SK-N-SH (cell line): ENCODE data around the gene NOL7. TPM values are rescaled to one million over a fixed set of nuclear protein-coding genes. Genes with fewer than 3 reads are reported as not detected.

Experiments
- CTCF ChIA-PET: fragments of 300-600, 350-600 bp; formaldehyde crosslinking; extraction: SDS; loops from one replicate; lab custom pipeline; 2021; lab: Yijun Ruan, JAX
- POLR2A ChIA-PET: fragments of 350-600 bp; sonication (Branson Sonifier 250); formaldehyde crosslinking; extraction: SDS; loops from one replicate; lab custom pipeline; 2020; ENCODE audit warnings: antibody characterized with exemption, inconsistent platforms; lab: Yijun Ruan, JAX
- DNase-seq: peaks from one replicate; pipeline ENCODE4 v3.0.0; 2012
- H2AFZ ChIP-seq: fragments of 200-600 bp; sonication (generic); 2 replicates; pipeline ENCODE4 v1.8.1; 2016; ENCODE audit warnings: antibody characterized with exemption, mild to moderate bottlenecking, low read depth
- H3F3A ChIP-seq: fragments of 200-600 bp; sonication (generic); replicated peaks from 2 replicates; pipeline ENCODE3; 2016; ENCODE audit warnings: antibody characterized with exemption, mild to moderate bottlenecking; ENCODE audit not compliant: insufficient read depth
- H3K27ac ChIP-seq, 2 experiments: fragments of 200-500 bp in 1 of 2; fragments of 200-600 bp in 1 of 2; sonication (Bioruptor generic) in 1 of 2; sonication (generic), shearing (Covaris generic) in 1 of 2; 2 replicates each; pipeline versions ENCODE4 v1.5.1 to v1.6.1; 2014 to 2016; ENCODE audit warnings: low read depth in 2 of 2, inconsistent platforms in 1 of 2, low read length in 1 of 2, mild to moderate bottlenecking in 1 of 2, mixed read lengths in 1 of 2
- H3K27me3 ChIP-seq: fragments of 200-600 bp; sonication (generic), shearing (Covaris generic); 2 replicates; pipeline ENCODE4 v1.6.1; 2016; ENCODE audit warnings: mixed run types; ENCODE audit not compliant: insufficient read depth
- H3K36me3 ChIP-seq, 2 experiments: fragments of 200-500 bp in 1 of 2; fragments of 200-600 bp in 1 of 2; sonication (Bioruptor generic) in 1 of 2; sonication (generic) in 1 of 2; replicated peaks in 1 of 2; 2 replicates each; pipeline versions ENCODE3 to v1.5.1; 2014 to 2016; ENCODE audit warnings: low read length in 1 of 2, mild to moderate bottlenecking in 1 of 2; ENCODE audit not compliant: insufficient read depth in 2 of 2, control insufficient read depth in 1 of 2
- H3K4me1 ChIP-seq, 2 experiments: fragments of 200-500 bp in 1 of 2; fragments of 200-600 bp in 1 of 2; sonication (Bioruptor generic) in 1 of 2; sonication (generic), shearing (Covaris generic) in 1 of 2; 2 replicates each; pipeline versions ENCODE4 v1.5.1 to v1.6.1; 2014 to 2016; ENCODE audit warnings: low read depth in 1 of 2, low read length in 1 of 2, mixed run types in 1 of 2; ENCODE audit not compliant: insufficient read depth in 2 of 2, control insufficient read depth in 1 of 2
- H3K4me2 ChIP-seq: fragments of 200-600 bp; sonication (generic), shearing (Covaris generic); 2 replicates; pipeline ENCODE4 v1.6.1; 2017; ENCODE audit warnings: mixed run types
- H3K4me3 ChIP-seq, 2 experiments: fragments of 200-500 bp in 1 of 2; fragments of 200-600 bp in 1 of 2; sonication (Bioruptor generic) in 1 of 2; sonication (generic), shearing (Covaris generic) in 1 of 2; 2 replicates each; pipeline versions ENCODE4 v1.5.1 to v1.8.1; 2014 to 2016; ENCODE audit warnings: low read depth in 2 of 2, inconsistent platforms in 1 of 2, low read length in 1 of 2, mild to moderate bottlenecking in 1 of 2, mixed read lengths in 1 of 2, moderate library complexity in 1 of 2
- H3K79me2 ChIP-seq: fragments of 200-600 bp; sonication (generic); 2 replicates; pipeline ENCODE4 v1.8.1; 2017; ENCODE audit warnings: mild to moderate bottlenecking; ENCODE audit not compliant: insufficient read depth
- H3K9ac ChIP-seq: fragments of 200-600 bp; sonication (generic); 2 replicates; pipeline ENCODE4 v1.6.1; 2017; ENCODE audit warnings: mixed run types
- H3K9me2 ChIP-seq: fragments of 200-600 bp; sonication (generic); 2 replicates; pipeline ENCODE4 v1.6.1; 2017; ENCODE audit warnings: mixed run types
- H3K9me3 ChIP-seq: fragments of 200-600 bp; sonication (generic); 2 replicates; pipeline ENCODE4 v1.6.1; 2017; ENCODE audit warnings: mixed run types, mild to moderate bottlenecking, moderate library complexity
- H4K20me1 ChIP-seq: fragments of 200-600 bp; sonication (generic); 2 replicates; pipeline ENCODE4 v1.6.1; 2017; ENCODE audit warnings: mild to moderate bottlenecking, mixed run types; ENCODE audit not compliant: insufficient read depth
- EP300 ChIP-seq, 2 experiments: IDR thresholded peaks; 2 replicates each; pipeline versions ENCODE4 v1.4.0 to v1.6.1; 2012; ENCODE audit warnings: borderline replicate concordance in 1 of 2, low read depth in 1 of 2, low read length in 1 of 2
- GABPA ChIP-seq: IDR thresholded peaks from 2 replicates; pipeline ENCODE4 v1.4.0; 2012; ENCODE audit warnings: low read depth, mild to moderate bottlenecking
- MEF2A ChIP-seq: IDR thresholded peaks from 2 replicates; pipeline ENCODE4 v1.4.0; 2012; ENCODE audit warnings: low read depth, borderline replicate concordance
- MXI1 ChIP-seq: IDR thresholded peaks from 2 replicates; pipeline ENCODE4 v1.6.1; 2012; ENCODE audit warnings: mild to moderate bottlenecking, low read depth, low read length, improper control_type of control experiment
- NFIC ChIP-seq: IDR thresholded peaks from 2 replicates; pipeline ENCODE4 v1.4.0; 2012; ENCODE audit warnings: borderline replicate concordance
- NRF1 ChIP-seq: IDR thresholded peaks from 2 replicates; pipeline ENCODE4 v1.6.1; 2012; ENCODE audit warnings: low read depth, mild to moderate bottlenecking, low read length
- RAD21 ChIP-seq: IDR thresholded peaks from 2 replicates; pipeline ENCODE4 v1.6.1; 2012; ENCODE audit warnings: mild to moderate bottlenecking, low read length
- RCOR1 ChIP-seq: fragments of 150-350 bp; IDR thresholded peaks from 2 replicates; pipeline ENCODE4 v1.6.1; 2017; ENCODE audit warnings: antibody characterized with exemption, low read length
- RFX5 ChIP-seq: IDR thresholded peaks from 2 replicates; pipeline ENCODE4 v1.6.1; 2012; ENCODE audit warnings: mild to moderate bottlenecking, improper control_type of control experiment, low read length
- RXRA ChIP-seq: IDR thresholded peaks from 2 replicates; pipeline ENCODE4 v1.4.0; 2012; ENCODE audit warnings: low read depth, mild to moderate bottlenecking, borderline replicate concordance
- SIN3A ChIP-seq: IDR thresholded peaks from 2 replicates; pipeline ENCODE4 v1.6.1; 2012; ENCODE audit warnings: low read depth, mild to moderate bottlenecking, low read length, moderate library complexity, borderline replicate concordance
- TCF12 ChIP-seq: IDR thresholded peaks from 2 replicates; pipeline ENCODE4 v1.4.0; 2012
- WGBS: methylation state at CpG from one replicate; pipeline ENCODE4 v1.1.6; 2017; ENCODE audit warnings: low lambda C conversion rate; 5-methylcytosine and 5-hydroxymethylcytosine counted together
- polyA plus RNA-seq, 3 experiments: library from polyadenylated mRNA; depleted of rRNA; stranded (reverse); fragments of >200 nt; gene quantifications; 2 replicates each; pipeline ENCODE4 v1.2.3, GENCODE V29; 2012
- TF ChIP-seq, protein P1 (sequence below): IDR thresholded peaks from 2 replicates; pipeline ENCODE4 v1.4.0; 2012; ENCODE audit warnings: low read depth, borderline replicate concordance
- TF ChIP-seq, protein P2 (sequence below): fragments of 150-350 bp; IDR thresholded peaks from 2 replicates; pipeline ENCODE4 v1.6.1; 2017; ENCODE audit warnings: antibody characterized with exemption, low read length, low read depth, borderline replicate concordance
- TF ChIP-seq, protein P3 (sequence below): IDR thresholded peaks from 2 replicates; pipeline ENCODE4 v1.4.0; 2012; ENCODE audit warnings: low read depth, borderline replicate concordance
- TF ChIP-seq, protein P4 (sequence below): IDR thresholded peaks from 2 replicates; pipeline ENCODE4; 2012
- TF ChIP-seq, protein P5 (sequence below): IDR thresholded peaks from 2 replicates; pipeline ENCODE4 v1.6.1; 2012; ENCODE audit warnings: mild to moderate bottlenecking, low read depth, low read length, moderate library complexity

The NOL7 gene
- polyA plus RNA-seq, 1 of the 3 experiments (the other 2 are of a cell fraction): 103 TPM

DNA sequence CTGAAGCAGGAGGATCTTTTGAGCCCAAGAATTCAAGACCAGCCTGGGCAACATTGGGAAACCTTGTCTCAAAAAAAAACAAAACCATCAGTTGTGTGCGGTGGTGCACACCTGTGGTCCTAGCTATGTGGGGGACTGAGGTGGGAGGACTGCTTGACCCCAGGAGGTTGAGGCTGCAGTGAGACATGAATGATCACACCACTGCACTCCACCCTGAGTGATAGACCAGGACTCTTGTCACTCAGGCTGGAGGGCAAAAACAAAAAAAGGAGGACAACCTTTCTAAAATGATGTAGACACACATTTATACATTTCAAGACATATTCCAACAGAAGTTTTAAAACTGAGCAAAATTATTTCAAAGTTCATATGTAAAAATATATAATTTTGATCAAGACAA is 45.1 kb downstream of the NOL7 start:
- no peak overlapping the region for H2AFZ ChIP-seq
- no peaks in the 10 kb centered on the region; a peak in 3 of 4 replicates for H3K4me1 ChIP-seq
- CTCF ChIA-PET: interaction anchor here (1.2 kb wide), 1 partner anchor 10 kb away, joined by 3 read pairs; no protein-coding TSS in a partner anchor
- no peaks in the 10 kb centered on the region for H3K27me3 ChIP-seq
- no peak overlapping the region for H3K4me2 ChIP-seq
- H3K9ac ChIP-seq: no peak overlapping the region
- H3K27ac ChIP-seq: no peak overlapping the region
- H3K36me3 ChIP-seq: peaks cover 8 to 10% of the 10 kb centered on the region in 2 experiments
- WGBS: 100% methylated on average over 1 of the region's 1 CpG
- no peak overlapping the region for H3K4me3 ChIP-seq
- peaks cover 28% of the 10 kb centered on the region for H4K20me1 ChIP-seq
- no peaks in the 10 kb centered on the region for H3K9me2 ChIP-seq
- POLR2A ChIA-PET: no interaction called here
- TF ChIP-seq, protein P1, sequence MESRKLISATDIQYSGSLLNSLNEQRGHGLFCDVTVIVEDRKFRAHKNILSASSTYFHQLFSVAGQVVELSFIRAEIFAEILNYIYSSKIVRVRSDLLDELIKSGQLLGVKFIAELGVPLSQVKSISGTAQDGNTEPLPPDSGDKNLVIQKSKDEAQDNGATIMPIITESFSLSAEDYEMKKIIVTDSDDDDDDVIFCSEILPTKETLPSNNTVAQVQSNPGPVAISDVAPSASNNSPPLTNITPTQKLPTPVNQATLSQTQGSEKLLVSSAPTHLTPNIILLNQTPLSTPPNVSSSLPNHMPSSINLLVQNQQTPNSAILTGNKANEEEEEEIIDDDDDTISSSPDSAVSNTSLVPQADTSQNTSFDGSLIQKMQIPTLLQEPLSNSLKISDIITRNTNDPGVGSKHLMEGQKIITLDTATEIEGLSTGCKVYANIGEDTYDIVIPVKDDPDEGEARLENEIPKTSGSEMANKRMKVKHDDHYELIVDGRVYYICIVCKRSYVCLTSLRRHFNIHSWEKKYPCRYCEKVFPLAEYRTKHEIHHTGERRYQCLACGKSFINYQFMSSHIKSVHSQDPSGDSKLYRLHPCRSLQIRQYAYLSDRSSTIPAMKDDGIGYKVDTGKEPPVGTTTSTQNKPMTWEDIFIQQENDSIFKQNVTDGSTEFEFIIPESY: no peak
- TF ChIP-seq, protein P2, sequence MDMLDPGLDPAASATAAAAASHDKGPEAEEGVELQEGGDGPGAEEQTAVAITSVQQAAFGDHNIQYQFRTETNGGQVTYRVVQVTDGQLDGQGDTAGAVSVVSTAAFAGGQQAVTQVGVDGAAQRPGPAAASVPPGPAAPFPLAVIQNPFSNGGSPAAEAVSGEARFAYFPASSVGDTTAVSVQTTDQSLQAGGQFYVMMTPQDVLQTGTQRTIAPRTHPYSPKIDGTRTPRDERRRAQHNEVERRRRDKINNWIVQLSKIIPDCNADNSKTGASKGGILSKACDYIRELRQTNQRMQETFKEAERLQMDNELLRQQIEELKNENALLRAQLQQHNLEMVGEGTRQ: no peak
- no peak for TF ChIP-seq NRF1
- TF ChIP-seq, protein P3, sequence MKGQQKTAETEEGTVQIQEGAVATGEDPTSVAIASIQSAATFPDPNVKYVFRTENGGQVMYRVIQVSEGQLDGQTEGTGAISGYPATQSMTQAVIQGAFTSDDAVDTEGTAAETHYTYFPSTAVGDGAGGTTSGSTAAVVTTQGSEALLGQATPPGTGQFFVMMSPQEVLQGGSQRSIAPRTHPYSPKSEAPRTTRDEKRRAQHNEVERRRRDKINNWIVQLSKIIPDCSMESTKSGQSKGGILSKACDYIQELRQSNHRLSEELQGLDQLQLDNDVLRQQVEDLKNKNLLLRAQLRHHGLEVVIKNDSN: no peak
- no peak for TF ChIP-seq MXI1
- TF ChIP-seq EP300 (IDR thresholded peaks at IDR 0.05; ENCODE audit: borderline replicate concordance in 1 of 2, low read depth in 1 of 2, low read length in 1 of 2): no peak
- TF ChIP-seq RAD21: no peak
- TF ChIP-seq, protein P4, sequence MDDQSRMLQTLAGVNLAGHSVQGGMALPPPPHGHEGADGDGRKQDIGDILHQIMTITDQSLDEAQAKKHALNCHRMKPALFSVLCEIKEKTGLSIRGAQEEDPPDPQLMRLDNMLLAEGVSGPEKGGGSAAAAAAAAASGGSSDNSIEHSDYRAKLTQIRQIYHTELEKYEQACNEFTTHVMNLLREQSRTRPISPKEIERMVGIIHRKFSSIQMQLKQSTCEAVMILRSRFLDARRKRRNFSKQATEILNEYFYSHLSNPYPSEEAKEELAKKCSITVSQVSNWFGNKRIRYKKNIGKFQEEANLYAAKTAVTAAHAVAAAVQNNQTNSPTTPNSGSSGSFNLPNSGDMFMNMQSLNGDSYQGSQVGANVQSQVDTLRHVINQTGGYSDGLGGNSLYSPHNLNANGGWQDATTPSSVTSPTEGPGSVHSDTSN: no peak
- TF ChIP-seq MEF2A: no peak
- TF ChIP-seq RCOR1: no peak
- no peak for TF ChIP-seq RFX5
- TF ChIP-seq NFIC: no peak
- TF ChIP-seq RXRA: no peak
- H3F3A ChIP-seq: peaks cover 7% of the 10 kb centered on the region
- no peak for DNase-seq
- peaks cover 90% of the 10 kb centered on the region for H3K79me2 ChIP-seq
- no peaks in the 10 kb centered on the region for H3K9me3 ChIP-seq

DNA sequence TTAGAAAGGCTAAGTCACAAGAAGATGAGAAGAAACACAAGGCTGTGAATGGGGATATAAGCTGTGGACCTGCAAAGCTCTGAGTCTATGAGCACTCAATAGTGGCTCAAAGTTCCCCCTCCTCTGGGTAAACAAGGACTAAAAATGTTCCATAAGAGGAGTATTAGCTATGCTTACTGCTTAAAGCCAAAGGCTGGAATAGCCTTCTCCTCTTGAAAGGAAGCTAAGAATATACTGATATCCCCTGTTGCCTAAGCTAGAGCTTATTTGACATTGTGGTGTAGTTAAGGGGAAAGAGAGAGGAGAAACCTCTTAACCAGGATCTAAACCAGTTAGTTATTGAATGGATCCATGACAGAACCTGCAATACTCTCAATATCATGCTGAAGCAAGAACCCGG is 45.8 kb downstream of the NOL7 start:
- no peak overlapping the region for H2AFZ ChIP-seq
- no peaks in the 10 kb centered on the region for H3K9me3 ChIP-seq
- H3K79me2 ChIP-seq: peaks cover 91% of the 10 kb centered on the region
- ChIA-PET POLR2A (no interaction called here), CTCF (interaction anchor here (1.2 kb wide), 1 partner anchor 9 kb away, joined by 3 read pairs; no protein-coding TSS in a partner anchor)
- peaks cover 7% of the 10 kb centered on the region for H3F3A ChIP-seq
- DNase-seq: no peak
- H4K20me1 ChIP-seq: peaks cover 34% of the 10 kb centered on the region
- H3K9me2 ChIP-seq: no peaks in the 10 kb centered on the region
- no peak overlapping the region for H3K4me2 ChIP-seq
- no peaks in the 10 kb centered on the region for H3K27me3 ChIP-seq
- H3K27ac ChIP-seq: no peak overlapping the region
- no peak overlapping the region for H3K9ac ChIP-seq
- no peaks in the 10 kb centered on the region; a peak in 3 of 4 replicates for H3K4me1 ChIP-seq
- peaks cover 8 to 10% of the 10 kb centered on the region in 2 experiments for H3K36me3 ChIP-seq
- 100% methylated on average over 1 of the region's 1 CpG for whole genome bisulfite sequencing
- no peak overlapping the region for H3K4me3 ChIP-seq
- TF ChIP-seq, protein P5, sequence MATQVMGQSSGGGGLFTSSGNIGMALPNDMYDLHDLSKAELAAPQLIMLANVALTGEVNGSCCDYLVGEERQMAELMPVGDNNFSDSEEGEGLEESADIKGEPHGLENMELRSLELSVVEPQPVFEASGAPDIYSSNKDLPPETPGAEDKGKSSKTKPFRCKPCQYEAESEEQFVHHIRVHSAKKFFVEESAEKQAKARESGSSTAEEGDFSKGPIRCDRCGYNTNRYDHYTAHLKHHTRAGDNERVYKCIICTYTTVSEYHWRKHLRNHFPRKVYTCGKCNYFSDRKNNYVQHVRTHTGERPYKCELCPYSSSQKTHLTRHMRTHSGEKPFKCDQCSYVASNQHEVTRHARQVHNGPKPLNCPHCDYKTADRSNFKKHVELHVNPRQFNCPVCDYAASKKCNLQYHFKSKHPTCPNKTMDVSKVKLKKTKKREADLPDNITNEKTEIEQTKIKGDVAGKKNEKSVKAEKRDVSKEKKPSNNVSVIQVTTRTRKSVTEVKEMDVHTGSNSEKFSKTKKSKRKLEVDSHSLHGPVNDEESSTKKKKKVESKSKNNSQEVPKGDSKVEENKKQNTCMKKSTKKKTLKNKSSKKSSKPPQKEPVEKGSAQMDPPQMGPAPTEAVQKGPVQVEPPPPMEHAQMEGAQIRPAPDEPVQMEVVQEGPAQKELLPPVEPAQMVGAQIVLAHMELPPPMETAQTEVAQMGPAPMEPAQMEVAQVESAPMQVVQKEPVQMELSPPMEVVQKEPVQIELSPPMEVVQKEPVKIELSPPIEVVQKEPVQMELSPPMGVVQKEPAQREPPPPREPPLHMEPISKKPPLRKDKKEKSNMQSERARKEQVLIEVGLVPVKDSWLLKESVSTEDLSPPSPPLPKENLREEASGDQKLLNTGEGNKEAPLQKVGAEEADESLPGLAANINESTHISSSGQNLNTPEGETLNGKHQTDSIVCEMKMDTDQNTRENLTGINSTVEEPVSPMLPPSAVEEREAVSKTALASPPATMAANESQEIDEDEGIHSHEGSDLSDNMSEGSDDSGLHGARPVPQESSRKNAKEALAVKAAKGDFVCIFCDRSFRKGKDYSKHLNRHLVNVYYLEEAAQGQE: no peak
- TF ChIP-seq GABPA: no peak
- TF ChIP-seq RAD21: no peak
- TF ChIP-seq TCF12: no peak
- no peak for TF ChIP-seq RCOR1
- TF ChIP-seq SIN3A: no peak
- TF ChIP-seq, protein P4: no peak
